HG02852 (cell line): Measurements from ENCODE around the gene AATF.

ENCODE experiments used
- ATAC-seq: cut with Tn5 transposase; IDR thresholded peaks from one replicate; pipeline ENCODE4 v1.9.1; 2021; ENCODE audit warnings: mild to moderate bottlenecking, moderate library complexity; ENCODE audit not compliant: unreplicated experiment

Gene AATF

GRCh38 chr17:36940313-36941264, 8.2 kb upstream of the AATF start:
- no peak for ATAC-seq

- ATAC-seq: no peak
These were observed 7.3 kb upstream of the AATF start for GRCh38 chr17:36941265-36942010.

- no peak for ATAC-seq
These were observed 6.6 kb upstream of the AATF start for GRCh38 chr17:36942019-36942599.

GRCh38 chr17:36942631-36943125, 6.1 kb upstream of the AATF start:
- ATAC-seq: no peak

- ATAC-seq: no peak
These were observed 5.2 kb upstream of the AATF start for GRCh38 chr17:36943250-36944191.

- ATAC-seq: no peak
These were observed 4.2 kb upstream of the AATF start for GRCh38 chr17:36944553-36944952.

GRCh38 chr17:36945140-36945539, 3.6 kb upstream of the AATF start:
- ATAC-seq: no peak

- ATAC-seq: no peak
These were observed 2.6 kb upstream of the AATF start for GRCh38 chr17:36945959-36946725.

- ATAC-seq: no peak
These were observed 2.0 kb upstream of the AATF start for GRCh38 chr17:36946726-36947091.

- no peak for ATAC-seq
These were observed 635 bp upstream of the AATF start for GRCh38 chr17:36947922-36948716.

- no peak for ATAC-seq
These were observed 740 bp downstream of the AATF start for GRCh38 chr17:36949461-36949927.

- ATAC-seq: no peak
These were observed 1.3 kb downstream of the AATF start for GRCh38 chr17:36950027-36950426.

- no peak for ATAC-seq
These were observed 2.5 kb downstream of the AATF start for GRCh38 chr17:36951084-36951789.

GRCh38 chr17:36971508-36971907, 22.8 kb downstream of the AATF start:
- no peak for ATAC-seq

- no peak for ATAC-seq
These were observed 23.5 kb downstream of the AATF start for GRCh38 chr17:36972186-36972700.

GRCh38 chr17:36972905-36973304, 24.2 kb downstream of the AATF start:
- ATAC-seq: no peak

GRCh38 chr17:36975922-36976515, 27.3 kb downstream of the AATF start:
- ATAC-seq: no peak
